GM23338 (cell line): Measurements from ENCODE around the gene RYR1. TPM values are rescaled to one million over a fixed set of nuclear protein-coding genes. Genes with fewer than 3 reads are reported as not detected.

Experiments used
- ATAC-seq: fragments of 200-7000 bp; cut with Tn5 transposase; 3 replicates; pipeline ENCODE4 v1.9.1; 2020
- DNase-seq: peaks from one replicate; pipeline ENCODE4 v3.0.0-alpha.2; 2015; ENCODE audit warnings: low spot score
- H2AFZ ChIP-seq: fragments of 200-600 bp; sonication (generic); 2 replicates; pipeline ENCODE4 v1.8.0; 2016; ENCODE audit warnings: antibody characterized with exemption, mild to moderate bottlenecking, moderate library complexity
- H3F3A ChIP-seq: fragments of 200-600 bp; sonication (generic); replicated peaks from 2 replicates; pipeline ENCODE4 v1.8.0; 2017; ENCODE audit warnings: antibody characterized with exemption, mixed run types, low read depth
- H3K27ac ChIP-seq: fragments of 200-600 bp; sonication (generic); 2 replicates; pipeline ENCODE4 v1.6.1; 2016; ENCODE audit warnings: low read depth
- H3K27me3 ChIP-seq: fragments of 200-600 bp; sonication (generic); 2 replicates; pipeline ENCODE4 v1.8.0; 2016; ENCODE audit warnings: mild to moderate bottlenecking, mixed run types, moderate library complexity; ENCODE audit not compliant: insufficient read depth
- H3K36me3 ChIP-seq: fragments of 200-600 bp; sonication (generic); 2 replicates; pipeline ENCODE4 v1.8.0; 2016; ENCODE audit warnings: mild to moderate bottlenecking; ENCODE audit not compliant: insufficient read depth
- H3K4me1 ChIP-seq: fragments of 200-600 bp; sonication (generic); 2 replicates; pipeline ENCODE4 v1.8.0; 2016; ENCODE audit warnings: mild to moderate bottlenecking, moderate library complexity; ENCODE audit not compliant: insufficient read depth
- H3K4me2 ChIP-seq: fragments of 200-600 bp; sonication (generic); 2 replicates; pipeline ENCODE4 v1.7.1; 2017; ENCODE audit warnings: mixed run types
- H3K4me3 ChIP-seq: fragments of 200-600 bp; sonication (generic); 2 replicates; pipeline ENCODE4 v1.6.1; 2016; ENCODE audit warnings: mixed run types
- H3K79me2 ChIP-seq: fragments of 200-600 bp; sonication (generic); replicated peaks from 2 replicates; pipeline ENCODE4 v1.8.0; 2017; ENCODE audit warnings: mild to moderate bottlenecking; ENCODE audit not compliant: insufficient read depth
- H3K9me2 ChIP-seq: fragments of 200-600 bp; sonication (generic); 2 replicates; pipeline ENCODE4 v1.8.0; 2017; ENCODE audit not compliant: insufficient read depth
- H4K20me1 ChIP-seq: fragments of 200-600 bp; sonication (generic); replicated peaks from 2 replicates; pipeline ENCODE4 v1.8.0; 2017; ENCODE audit warnings: mild to moderate bottlenecking; ENCODE audit not compliant: insufficient read depth
- H3K27ac Mint-ChIP-seq: 2 replicates; pipeline ENCODE4 v1.8.0; 2020; ENCODE audit warnings: inconsistent platforms, mild to moderate bottlenecking, moderate library complexity, mixed read lengths
- H3K27me3 Mint-ChIP-seq: 3 replicates; pipeline ENCODE4 v1.8.0; 2022; ENCODE audit warnings: low read depth, mild to moderate bottlenecking, moderate library complexity, mixed read lengths, inconsistent platforms; ENCODE audit not compliant: insufficient read depth, poor library complexity
- H3K36me3 Mint-ChIP-seq: 3 replicates; pipeline ENCODE4 v1.8.0; 2021; ENCODE audit warnings: low read depth, mild to moderate bottlenecking, inconsistent platforms, moderate library complexity, mixed read lengths
- H3K4me1 Mint-ChIP-seq: 3 replicates; pipeline ENCODE4 v1.8.0; 2020; ENCODE audit warnings: mild to moderate bottlenecking, inconsistent platforms, mixed read lengths
- H3K4me3 Mint-ChIP-seq: 3 replicates; pipeline ENCODE4 v1.8.0; 2021; ENCODE audit warnings: moderate library complexity, mild to moderate bottlenecking, inconsistent platforms, mixed read lengths
- H3K9me3 Mint-ChIP-seq: 3 replicates; pipeline ENCODE4 v1.8.0; 2020; ENCODE audit warnings: moderate library complexity, mild to moderate bottlenecking, inconsistent platforms, mixed read lengths
- CREB1 ChIP-seq: fragments of 250-450 bp; sonication (Bioruptor Pico); IDR thresholded peaks from 2 replicates; pipeline ENCODE4 v1.5.0; 2020; ENCODE audit warnings: low read depth, mild to moderate bottlenecking, moderate library complexity
- EZH2 ChIP-seq: fragments of 200-600 bp; sonication (generic); IDR thresholded peaks from one replicate; pipeline ENCODE4 v1.8.0; 2017; ENCODE audit warnings: antibody characterized with exemption, mild to moderate bottlenecking, low read depth; ENCODE audit not compliant: unreplicated experiment
- EZH2phosphoT487 ChIP-seq: fragments of 200-600 bp; sonication (generic); IDR thresholded peaks from one replicate; pipeline ENCODE4 v1.8.1; 2018; ENCODE audit warnings: antibody characterized with exemption; ENCODE audit not compliant: unreplicated experiment
- JUNB ChIP-seq: IDR thresholded peaks from one replicate; pipeline ENCODE4 v1.6.1; 2016; ENCODE audit warnings: antibody characterized with exemption; ENCODE audit not compliant: unreplicated experiment
- NANOG ChIP-seq: IDR thresholded peaks from 2 replicates; pipeline ENCODE4 v1.6.1; 2016; ENCODE audit warnings: antibody characterized with exemption, borderline replicate concordance
- POLR2AphosphoS5 ChIP-seq: IDR thresholded peaks from 2 replicates; pipeline ENCODE4 v1.6.1; 2016; ENCODE audit warnings: antibody characterized with exemption, low read depth
- STAT1 ChIP-seq: IDR thresholded peaks from one replicate; pipeline ENCODE4 v1.6.1; 2016; ENCODE audit warnings: antibody characterized with exemption; ENCODE audit not compliant: unreplicated experiment
- ZNF114 ChIP-seq: fragments of 250-450 bp; sonication (Bioruptor Pico); IDR thresholded peaks from 2 replicates; pipeline ENCODE4 v1.5.0; 2020; ENCODE audit warnings: mild to moderate bottlenecking, moderate library complexity
- ZNF331 ChIP-seq: fragments of 250-450 bp; sonication (Bioruptor Pico); IDR thresholded peaks from 2 replicates; pipeline ENCODE4 v1.5.0; 2020; ENCODE audit warnings: low read depth, mild to moderate bottlenecking, moderate library complexity
- polyA plus RNA-seq: library from polyadenylated mRNA; unstranded; fragments of >200 nt; fragmentation: Nextera tagmentation; extraction: Ambion mirVana; gene quantifications from 2 replicates; pipeline ENCODE4 v1.2.1, GENCODE V29; 2016
- total RNA-seq: library from RNA; depleted of rRNA; stranded (reverse); fragments of >200 nt; shearing (Covaris generic); gene quantifications from 2 replicates; pipeline ENCODE4 v1.2.3, GENCODE V29; 2014
- TF ChIP-seq, protein P1 (sequence below): fragments of 250-450 bp; sonication (Bioruptor Pico); IDR thresholded peaks from 2 replicates; pipeline ENCODE4 v1.5.0; 2020; ENCODE audit warnings: mild to moderate bottlenecking, moderate library complexity
- TF ChIP-seq, protein P2 (sequence below): IDR thresholded peaks from one replicate; pipeline ENCODE4 v1.6.1; 2018; ENCODE audit warnings: antibody characterized with exemption; ENCODE audit not compliant: unreplicated experiment
- TF ChIP-seq, protein P3 (sequence below): IDR thresholded peaks from 2 replicates; pipeline ENCODE4 v1.6.1; 2016; ENCODE audit warnings: antibody characterized with exemption
- TF ChIP-seq, protein P4 (sequence below), 2 experiments: fragments of 200-600 bp in 1 of 2; sonication (generic) in 1 of 2; conservative IDR thresholded peaks; 2 replicates each; pipeline versions ENCODE4 v1.5.1 to v1.6.1; 2016 to 2017; ENCODE audit warnings: antibody characterized with exemption in 2 of 2, low read depth in 2 of 2, mild to moderate bottlenecking in 2 of 2, moderate library complexity in 1 of 2

RYR1 gene
- total and polyA plus RNA-seq, 2 experiments from 2014 or later, result 4.0 to 26.7 TPM

- Histone ChIP-seq H3K36me3 (no peaks in the 10 kb centered on the region; the same call in 1 of the 2 replicates), H3K4me1 (peaks cover 22% of the 10 kb centered on the region), H2AFZ (no peak overlapping the region), H3K4me3 (no peak overlapping the region), H4K20me1 (no peaks in the 10 kb centered on the region), H3K9me2 (no peaks in the 10 kb centered on the region), H3K27ac (no peak overlapping the region), H3K27me3 (no peaks in the 10 kb centered on the region), H3K4me2 (no peak overlapping the region), H3K79me2 (peaks cover 29% of the 10 kb centered on the region), H3F3A (peaks cover 17% of the 10 kb centered on the region)
- Mint-ChIP-seq H3K27me3 (peaks cover 15% of the 10 kb centered on the region), H3K27ac (no peak overlapping the region), H3K9me3 (no peaks in the 10 kb centered on the region; the same call in 2 of the 3 replicates), H3K4me3 (no peak overlapping the region), H3K4me1 (peaks cover 33% of the 10 kb centered on the region), H3K36me3 (peaks cover 22% of the 10 kb centered on the region)
- ATAC-seq (no peak), DNase-seq (no peak)
- TF ChIP-seq JUNB (no peak), POLR2AphosphoS5 (no peak), EZH2 (no peak), ZNF331 (CRISPR knock-in tag) (no peak), ZNF114 (CRISPR knock-in tag) (no peak), EZH2phosphoT487 (no peak), CREB1 (CRISPR knock-in tag) (no peak), STAT1 (no peak), NANOG (no peak)
- TF ChIP-seq, protein P1, sequence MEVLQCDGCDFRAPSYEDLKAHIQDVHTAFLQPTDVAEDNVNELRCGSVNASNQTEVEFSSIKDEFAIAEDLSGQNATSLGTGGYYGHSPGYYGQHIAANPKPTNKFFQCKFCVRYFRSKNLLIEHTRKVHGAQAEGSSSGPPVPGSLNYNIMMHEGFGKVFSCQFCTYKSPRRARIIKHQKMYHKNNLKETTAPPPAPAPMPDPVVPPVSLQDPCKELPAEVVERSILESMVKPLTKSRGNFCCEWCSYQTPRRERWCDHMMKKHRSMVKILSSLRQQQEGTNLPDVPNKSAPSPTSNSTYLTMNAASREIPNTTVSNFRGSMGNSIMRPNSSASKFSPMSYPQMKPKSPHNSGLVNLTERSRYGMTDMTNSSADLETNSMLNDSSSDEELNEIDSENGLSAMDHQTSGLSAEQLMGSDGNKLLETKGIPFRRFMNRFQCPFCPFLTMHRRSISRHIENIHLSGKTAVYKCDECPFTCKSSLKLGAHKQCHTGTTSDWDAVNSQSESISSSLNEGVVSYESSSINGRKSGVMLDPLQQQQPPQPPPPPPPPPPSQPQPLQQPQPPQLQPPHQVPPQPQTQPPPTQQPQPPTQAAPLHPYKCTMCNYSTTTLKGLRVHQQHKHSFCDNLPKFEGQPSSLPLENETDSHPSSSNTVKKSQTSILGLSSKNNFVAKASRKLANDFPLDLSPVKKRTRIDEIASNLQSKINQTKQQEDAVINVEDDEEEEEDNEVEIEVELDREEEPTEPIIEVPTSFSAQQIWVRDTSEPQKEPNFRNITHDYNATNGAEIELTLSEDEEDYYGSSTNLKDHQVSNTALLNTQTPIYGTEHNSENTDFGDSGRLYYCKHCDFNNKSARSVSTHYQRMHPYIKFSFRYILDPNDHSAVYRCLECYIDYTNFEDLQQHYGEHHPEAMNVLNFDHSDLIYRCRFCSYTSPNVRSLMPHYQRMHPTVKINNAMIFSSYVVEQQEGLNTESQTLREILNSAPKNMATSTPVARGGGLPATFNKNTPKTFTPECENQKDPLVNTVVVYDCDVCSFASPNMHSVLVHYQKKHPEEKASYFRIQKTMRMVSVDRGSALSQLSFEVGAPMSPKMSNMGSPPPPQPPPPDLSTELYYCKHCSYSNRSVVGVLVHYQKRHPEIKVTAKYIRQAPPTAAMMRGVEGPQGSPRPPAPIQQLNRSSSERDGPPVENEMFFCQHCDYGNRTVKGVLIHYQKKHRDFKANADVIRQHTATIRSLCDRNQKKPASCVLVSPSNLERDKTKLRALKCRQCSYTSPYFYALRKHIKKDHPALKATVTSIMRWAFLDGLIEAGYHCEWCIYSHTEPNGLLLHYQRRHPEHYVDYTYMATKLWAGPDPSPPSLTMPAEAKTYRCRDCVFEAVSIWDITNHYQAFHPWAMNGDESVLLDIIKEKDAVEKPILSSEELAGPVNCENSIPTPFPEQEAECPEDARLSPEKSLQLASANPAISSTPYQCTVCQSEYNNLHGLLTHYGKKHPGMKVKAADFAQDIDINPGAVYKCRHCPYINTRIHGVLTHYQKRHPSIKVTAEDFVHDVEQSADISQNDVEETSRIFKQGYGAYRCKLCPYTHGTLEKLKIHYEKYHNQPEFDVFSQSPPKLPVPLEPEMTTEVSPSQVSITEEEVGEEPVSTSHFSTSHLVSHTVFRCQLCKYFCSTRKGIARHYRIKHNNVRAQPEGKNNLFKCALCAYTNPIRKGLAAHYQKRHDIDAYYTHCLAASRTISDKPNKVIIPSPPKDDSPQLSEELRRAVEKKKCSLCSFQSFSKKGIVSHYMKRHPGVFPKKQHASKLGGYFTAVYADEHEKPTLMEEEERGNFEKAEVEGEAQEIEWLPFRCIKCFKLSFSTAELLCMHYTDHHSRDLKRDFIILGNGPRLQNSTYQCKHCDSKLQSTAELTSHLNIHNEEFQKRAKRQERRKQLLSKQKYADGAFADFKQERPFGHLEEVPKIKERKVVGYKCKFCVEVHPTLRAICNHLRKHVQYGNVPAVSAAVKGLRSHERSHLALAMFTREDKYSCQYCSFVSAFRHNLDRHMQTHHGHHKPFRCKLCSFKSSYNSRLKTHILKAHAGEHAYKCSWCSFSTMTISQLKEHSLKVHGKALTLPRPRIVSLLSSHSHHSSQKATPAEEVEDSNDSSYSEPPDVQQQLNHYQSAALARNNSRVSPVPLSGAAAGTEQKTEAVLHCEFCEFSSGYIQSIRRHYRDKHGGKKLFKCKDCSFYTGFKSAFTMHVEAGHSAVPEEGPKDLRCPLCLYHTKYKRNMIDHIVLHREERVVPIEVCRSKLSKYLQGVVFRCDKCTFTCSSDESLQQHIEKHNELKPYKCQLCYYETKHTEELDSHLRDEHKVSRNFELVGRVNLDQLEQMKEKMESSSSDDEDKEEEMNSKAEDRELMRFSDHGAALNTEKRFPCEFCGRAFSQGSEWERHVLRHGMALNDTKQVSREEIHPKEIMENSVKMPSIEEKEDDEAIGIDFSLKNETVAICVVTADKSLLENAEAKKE (CRISPR knock-in tag), result no peak
- TF ChIP-seq, protein P2, sequence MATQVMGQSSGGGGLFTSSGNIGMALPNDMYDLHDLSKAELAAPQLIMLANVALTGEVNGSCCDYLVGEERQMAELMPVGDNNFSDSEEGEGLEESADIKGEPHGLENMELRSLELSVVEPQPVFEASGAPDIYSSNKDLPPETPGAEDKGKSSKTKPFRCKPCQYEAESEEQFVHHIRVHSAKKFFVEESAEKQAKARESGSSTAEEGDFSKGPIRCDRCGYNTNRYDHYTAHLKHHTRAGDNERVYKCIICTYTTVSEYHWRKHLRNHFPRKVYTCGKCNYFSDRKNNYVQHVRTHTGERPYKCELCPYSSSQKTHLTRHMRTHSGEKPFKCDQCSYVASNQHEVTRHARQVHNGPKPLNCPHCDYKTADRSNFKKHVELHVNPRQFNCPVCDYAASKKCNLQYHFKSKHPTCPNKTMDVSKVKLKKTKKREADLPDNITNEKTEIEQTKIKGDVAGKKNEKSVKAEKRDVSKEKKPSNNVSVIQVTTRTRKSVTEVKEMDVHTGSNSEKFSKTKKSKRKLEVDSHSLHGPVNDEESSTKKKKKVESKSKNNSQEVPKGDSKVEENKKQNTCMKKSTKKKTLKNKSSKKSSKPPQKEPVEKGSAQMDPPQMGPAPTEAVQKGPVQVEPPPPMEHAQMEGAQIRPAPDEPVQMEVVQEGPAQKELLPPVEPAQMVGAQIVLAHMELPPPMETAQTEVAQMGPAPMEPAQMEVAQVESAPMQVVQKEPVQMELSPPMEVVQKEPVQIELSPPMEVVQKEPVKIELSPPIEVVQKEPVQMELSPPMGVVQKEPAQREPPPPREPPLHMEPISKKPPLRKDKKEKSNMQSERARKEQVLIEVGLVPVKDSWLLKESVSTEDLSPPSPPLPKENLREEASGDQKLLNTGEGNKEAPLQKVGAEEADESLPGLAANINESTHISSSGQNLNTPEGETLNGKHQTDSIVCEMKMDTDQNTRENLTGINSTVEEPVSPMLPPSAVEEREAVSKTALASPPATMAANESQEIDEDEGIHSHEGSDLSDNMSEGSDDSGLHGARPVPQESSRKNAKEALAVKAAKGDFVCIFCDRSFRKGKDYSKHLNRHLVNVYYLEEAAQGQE, result no peak
- TF ChIP-seq, protein P3, sequence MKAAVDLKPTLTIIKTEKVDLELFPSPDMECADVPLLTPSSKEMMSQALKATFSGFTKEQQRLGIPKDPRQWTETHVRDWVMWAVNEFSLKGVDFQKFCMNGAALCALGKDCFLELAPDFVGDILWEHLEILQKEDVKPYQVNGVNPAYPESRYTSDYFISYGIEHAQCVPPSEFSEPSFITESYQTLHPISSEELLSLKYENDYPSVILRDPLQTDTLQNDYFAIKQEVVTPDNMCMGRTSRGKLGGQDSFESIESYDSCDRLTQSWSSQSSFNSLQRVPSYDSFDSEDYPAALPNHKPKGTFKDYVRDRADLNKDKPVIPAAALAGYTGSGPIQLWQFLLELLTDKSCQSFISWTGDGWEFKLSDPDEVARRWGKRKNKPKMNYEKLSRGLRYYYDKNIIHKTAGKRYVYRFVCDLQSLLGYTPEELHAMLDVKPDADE, result no peak
- TF ChIP-seq, protein P4, sequence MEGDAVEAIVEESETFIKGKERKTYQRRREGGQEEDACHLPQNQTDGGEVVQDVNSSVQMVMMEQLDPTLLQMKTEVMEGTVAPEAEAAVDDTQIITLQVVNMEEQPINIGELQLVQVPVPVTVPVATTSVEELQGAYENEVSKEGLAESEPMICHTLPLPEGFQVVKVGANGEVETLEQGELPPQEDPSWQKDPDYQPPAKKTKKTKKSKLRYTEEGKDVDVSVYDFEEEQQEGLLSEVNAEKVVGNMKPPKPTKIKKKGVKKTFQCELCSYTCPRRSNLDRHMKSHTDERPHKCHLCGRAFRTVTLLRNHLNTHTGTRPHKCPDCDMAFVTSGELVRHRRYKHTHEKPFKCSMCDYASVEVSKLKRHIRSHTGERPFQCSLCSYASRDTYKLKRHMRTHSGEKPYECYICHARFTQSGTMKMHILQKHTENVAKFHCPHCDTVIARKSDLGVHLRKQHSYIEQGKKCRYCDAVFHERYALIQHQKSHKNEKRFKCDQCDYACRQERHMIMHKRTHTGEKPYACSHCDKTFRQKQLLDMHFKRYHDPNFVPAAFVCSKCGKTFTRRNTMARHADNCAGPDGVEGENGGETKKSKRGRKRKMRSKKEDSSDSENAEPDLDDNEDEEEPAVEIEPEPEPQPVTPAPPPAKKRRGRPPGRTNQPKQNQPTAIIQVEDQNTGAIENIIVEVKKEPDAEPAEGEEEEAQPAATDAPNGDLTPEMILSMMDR (conservative IDR thresholded peaks at IDR 0.05; ENCODE audit: low read depth in 2 of 2), result no peak
Observed at GRCh38 chr19:38437295-38437694, 3.8 kb downstream of the RYR1 start.
